BE2C (cell line): Measurements from ENCODE around the gene FHOD3.

Experiments used
- DNase-seq: peaks from one replicate; pipeline ENCODE4 v3.0.0-alpha.2; 2020
- H3K27me3 ChIP-seq: fragments of 250-450 bp; sonication (Bioruptor Pico); 2 replicates; pipeline ENCODE4 v1.5.1; 2020; ENCODE audit warnings: mild to moderate bottlenecking
- H3K36me3 ChIP-seq: fragments of 250-450 bp; sonication (Bioruptor Pico); 2 replicates; pipeline ENCODE4 v1.5.1; 2020; ENCODE audit warnings: mild to moderate bottlenecking
- H3K4me1 ChIP-seq: fragments of 250-450 bp; sonication (Bioruptor Pico); 2 replicates; pipeline ENCODE4 v1.5.1; 2020
- H3K4me3 ChIP-seq: 2 replicates; pipeline ENCODE4 v1.5.1; 2011; ENCODE audit warnings: low read depth, low read length
- H3K9me3 ChIP-seq: fragments of 250-450 bp; sonication (Bioruptor Pico); 2 replicates; pipeline ENCODE4 v1.5.1; 2020
- TF ChIP-seq, protein P1 (sequence below): IDR thresholded peaks from 2 replicates; pipeline ENCODE4 v1.5.1; 2012; ENCODE audit warnings: mild to moderate bottlenecking, low read depth, low read length

The FHOD3 gene

DNA sequence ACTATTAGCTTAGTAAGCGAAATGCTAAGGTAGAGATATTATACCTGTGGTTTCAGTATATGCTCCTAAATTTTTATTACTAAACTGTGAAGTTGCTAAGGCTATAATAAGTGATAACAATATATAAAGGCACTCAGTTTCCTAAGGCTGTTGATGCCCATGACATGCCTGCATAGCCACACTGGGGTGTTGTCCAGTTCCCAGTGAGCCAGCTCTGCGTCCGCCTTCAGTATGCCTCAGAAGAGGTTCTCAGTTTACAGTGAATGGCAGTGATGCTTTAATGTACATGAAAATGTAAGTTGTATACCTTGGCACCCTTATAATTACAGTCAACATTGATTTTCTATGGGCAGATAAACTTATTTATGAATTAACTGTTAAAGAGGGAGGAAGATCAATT is 7.2 kb downstream of the FHOD3 start:
- Histone ChIP-seq H3K9me3 (no peaks in the 10 kb centered on the region), H3K36me3 (no peaks in the 10 kb centered on the region), H3K27me3 (no peaks in the 10 kb centered on the region), H3K4me3 (no peak overlapping the region), H3K4me1 (no peaks in the 10 kb centered on the region)
- TF ChIP-seq, protein P1, sequence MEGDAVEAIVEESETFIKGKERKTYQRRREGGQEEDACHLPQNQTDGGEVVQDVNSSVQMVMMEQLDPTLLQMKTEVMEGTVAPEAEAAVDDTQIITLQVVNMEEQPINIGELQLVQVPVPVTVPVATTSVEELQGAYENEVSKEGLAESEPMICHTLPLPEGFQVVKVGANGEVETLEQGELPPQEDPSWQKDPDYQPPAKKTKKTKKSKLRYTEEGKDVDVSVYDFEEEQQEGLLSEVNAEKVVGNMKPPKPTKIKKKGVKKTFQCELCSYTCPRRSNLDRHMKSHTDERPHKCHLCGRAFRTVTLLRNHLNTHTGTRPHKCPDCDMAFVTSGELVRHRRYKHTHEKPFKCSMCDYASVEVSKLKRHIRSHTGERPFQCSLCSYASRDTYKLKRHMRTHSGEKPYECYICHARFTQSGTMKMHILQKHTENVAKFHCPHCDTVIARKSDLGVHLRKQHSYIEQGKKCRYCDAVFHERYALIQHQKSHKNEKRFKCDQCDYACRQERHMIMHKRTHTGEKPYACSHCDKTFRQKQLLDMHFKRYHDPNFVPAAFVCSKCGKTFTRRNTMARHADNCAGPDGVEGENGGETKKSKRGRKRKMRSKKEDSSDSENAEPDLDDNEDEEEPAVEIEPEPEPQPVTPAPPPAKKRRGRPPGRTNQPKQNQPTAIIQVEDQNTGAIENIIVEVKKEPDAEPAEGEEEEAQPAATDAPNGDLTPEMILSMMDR, result no peak
- DNase-seq, result no peak

DNA sequence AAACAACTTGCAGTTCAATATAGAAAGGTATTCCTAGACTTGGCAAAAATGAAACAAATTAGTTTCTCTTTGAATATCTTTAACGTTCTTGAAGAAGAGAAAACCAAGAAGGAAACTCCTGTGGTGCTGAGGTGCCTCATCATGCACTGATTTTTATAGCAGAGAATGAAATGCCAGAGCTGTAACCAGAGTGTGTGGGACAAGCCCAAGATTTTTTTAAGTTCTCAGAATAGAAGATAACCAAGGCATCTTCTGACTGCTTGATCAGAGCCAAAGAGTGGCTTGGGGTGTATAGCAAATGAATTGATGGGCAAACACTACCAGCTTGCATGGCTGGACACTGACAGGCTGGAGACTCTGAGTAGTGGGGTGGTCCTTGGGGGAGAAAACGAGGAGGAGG is 7.9 kb downstream of the FHOD3 start:
- no peak for DNase-seq
- Histone ChIP-seq H3K36me3 (no peaks in the 10 kb centered on the region), H3K27me3 (no peaks in the 10 kb centered on the region), H3K4me1 (no peaks in the 10 kb centered on the region), H3K4me3 (no peak overlapping the region), H3K9me3 (no peaks in the 10 kb centered on the region)
- TF ChIP-seq, protein P1, result no peak

DNA sequence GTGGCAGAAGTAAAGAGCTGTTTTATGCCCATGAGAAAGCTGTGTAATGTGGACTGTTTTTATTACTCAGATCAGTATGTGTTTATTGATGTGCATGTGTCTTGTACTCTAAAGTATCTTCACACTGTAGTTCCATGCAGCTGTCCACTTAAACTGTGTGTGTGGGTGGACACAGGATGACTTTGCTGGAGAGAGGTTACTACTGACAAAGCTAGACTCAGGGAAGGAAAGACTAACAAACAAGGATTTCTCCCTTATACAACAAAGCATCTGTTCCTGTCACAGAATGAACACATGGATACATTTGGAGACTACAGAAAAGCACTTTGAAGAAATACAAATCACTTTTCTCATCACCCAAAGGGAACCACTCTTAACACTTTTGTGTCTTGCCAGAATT is 10.0 kb downstream of the FHOD3 start:
- no peaks in the 10 kb centered on the region for H3K36me3 ChIP-seq
- TF ChIP-seq, protein P1, result no peak
- no peaks in the 10 kb centered on the region for H3K9me3 ChIP-seq
- no peak for DNase-seq
- no peaks in the 10 kb centered on the region for H3K27me3 ChIP-seq
- H3K4me3 ChIP-seq, result no peak overlapping the region
- H3K4me1 ChIP-seq, result no peaks in the 10 kb centered on the region

DNA sequence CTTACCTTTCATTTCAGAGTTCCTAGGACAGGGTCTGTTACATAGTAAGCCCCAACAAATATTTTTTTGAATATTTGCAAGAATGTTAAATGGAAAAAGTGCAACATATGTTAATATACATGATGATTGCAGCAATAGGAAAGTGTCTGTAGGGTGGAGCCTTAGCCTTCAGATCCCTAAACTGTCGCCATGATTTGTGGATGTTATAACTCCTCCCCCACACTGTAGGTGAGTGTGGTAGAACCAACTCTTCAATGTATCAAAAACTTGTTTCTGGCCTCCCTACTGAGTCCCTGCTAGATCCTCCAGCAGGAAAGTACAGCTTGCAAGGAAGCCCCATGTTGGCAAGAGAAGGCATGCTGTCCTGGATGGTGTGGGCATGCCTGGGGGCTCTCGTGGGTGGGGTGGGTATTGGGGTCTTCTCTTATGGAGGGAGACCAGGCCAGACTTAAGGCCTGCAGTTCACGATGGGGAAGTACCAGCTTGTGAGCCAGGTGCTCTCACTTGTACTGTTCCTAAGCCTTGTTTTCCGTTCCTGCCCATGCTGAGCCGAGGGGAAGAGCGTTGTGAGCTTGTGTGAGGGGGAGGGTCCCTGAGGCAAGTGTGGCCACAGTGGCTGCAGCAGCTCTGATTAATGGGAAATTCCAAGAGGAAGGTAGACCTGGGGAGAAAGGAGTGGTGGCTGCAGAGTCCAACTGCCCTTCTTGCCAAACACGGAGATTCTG is 11.4 kb downstream of the FHOD3 start:
- Histone ChIP-seq H3K9me3 (no peaks in the 10 kb centered on the region), H3K36me3 (no peaks in the 10 kb centered on the region), H3K4me1 (no peaks in the 10 kb centered on the region), H3K4me3 (no peak overlapping the region), H3K27me3 (no peaks in the 10 kb centered on the region)
- DNase-seq, result no peak
- TF ChIP-seq, protein P1, result no peak

DNA sequence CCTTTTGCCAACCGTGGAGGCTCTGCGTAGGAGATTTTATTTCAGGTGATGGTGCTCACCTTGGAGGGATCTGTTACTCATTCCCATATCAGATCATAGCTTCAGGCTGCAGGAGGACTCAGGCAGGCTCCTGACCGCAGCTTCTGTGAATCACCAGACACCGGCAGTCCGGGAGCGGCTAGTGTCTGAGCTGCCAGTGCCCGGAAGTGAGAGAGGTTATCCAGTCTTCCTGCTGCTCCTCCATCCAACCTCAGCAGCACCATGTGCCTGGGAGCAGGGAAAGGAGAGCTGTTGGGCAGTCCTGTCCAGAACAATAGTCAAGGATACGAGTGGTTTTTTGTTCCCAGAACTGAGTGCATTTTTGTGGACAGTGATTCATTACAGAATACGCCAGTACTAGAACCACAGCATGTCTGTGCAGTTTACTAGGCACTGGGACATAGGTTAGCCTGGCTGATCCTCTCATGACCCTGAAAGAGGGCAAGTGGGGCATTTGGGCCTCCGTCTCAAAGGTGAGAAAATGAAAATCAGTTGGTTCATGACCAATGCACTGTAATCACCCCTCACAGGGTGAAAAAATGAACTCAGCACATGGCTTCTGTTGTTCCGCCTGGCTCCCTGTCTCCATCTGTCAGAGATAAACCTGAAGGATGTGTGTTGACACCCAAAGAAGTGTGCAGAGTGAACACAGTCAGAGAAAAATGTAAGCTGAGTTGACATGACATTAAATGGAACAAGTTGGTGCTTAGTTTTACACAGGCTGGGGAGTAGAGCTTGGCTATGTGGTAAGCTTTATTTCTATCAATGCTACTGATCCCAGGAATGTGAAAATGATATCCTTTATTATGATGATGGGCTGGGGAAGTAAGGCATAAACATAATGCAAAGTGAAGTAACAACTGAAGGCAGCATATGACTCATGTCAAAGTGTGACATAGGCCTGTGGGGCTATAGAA is 12.2 kb downstream of the FHOD3 start:
- DNase-seq, result peak; percentile 33

More for the DNA sequence above, 12.2 kb downstream of the FHOD3 start:
- TF ChIP-seq, protein P1, result no peak
- Histone ChIP-seq H3K9me3 (no peaks in the 10 kb centered on the region), H3K27me3 (no peaks in the 10 kb centered on the region), H3K36me3 (no peaks in the 10 kb centered on the region), H3K4me3 (no peak overlapping the region), H3K4me1 (no peaks in the 10 kb centered on the region)
